Common myeloid progenitor, CD34-positive (primary cell): ENCODE measurements around the gene ADD1.

Source experiments
- CTCF ChIA-PET: fragments of 350-600 bp; sonication (Branson Sonifier 250); formaldehyde crosslinking; loops from one replicate; lab custom pipeline; 2021; ENCODE audit warnings: antibody characterized with exemption; lab: Charles Lee
- POLR2A ChIA-PET: fragments of 350-600 bp; sonication (Branson Sonifier 250); formaldehyde crosslinking; loops from one replicate; lab custom pipeline; 2021; ENCODE audit warnings: antibody characterized with exemption; lab: Charles Lee
- DNase-seq, 3 donors: peaks; one replicate each; pipeline versions ENCODE4 v3.0.0 to v3.0.0-alpha.2; 2013
- H3K27ac ChIP-seq, 2 experiments: 1 replicate in 1 of 2; 2 replicates in 1 of 2; pipeline ENCODE4 v1.7.0; 2013; ENCODE audit warnings: inconsistent platforms in 2 of 2, low read length in 2 of 2, mild to moderate bottlenecking in 2 of 2, low read depth in 1 of 2, moderate library complexity in 1 of 2; ENCODE audit not compliant: severe bottlenecking in 2 of 2, insufficient read depth in 1 of 2, poor library complexity in 1 of 2
- H3K27me3 ChIP-seq, 5 experiments: replicated peaks in 2 of 5; 1 replicate in 3 of 5; 2 replicates in 2 of 5; pipeline versions ENCODE4 v1.6.1 to v1.7.0; 2013; ENCODE audit warnings: low read length in 4 of 5, mild to moderate bottlenecking in 2 of 5, moderate library complexity in 2 of 5, inconsistent platforms in 1 of 5; ENCODE audit not compliant: insufficient read depth in 5 of 5, control insufficient read depth in 4 of 5
- H3K36me3 ChIP-seq, 4 experiments: 1 replicate in 2 of 4; 2 replicates in 2 of 4; pipeline versions ENCODE4 v1.6.1 to v1.7.0; 2013; ENCODE audit warnings: low read length in 3 of 4, control low read depth in 1 of 4, mild to moderate bottlenecking in 1 of 4; ENCODE audit not compliant: control insufficient read depth in 4 of 4, insufficient read depth in 4 of 4
- H3K4me1 ChIP-seq, 4 experiments: 1 replicate in 3 of 4; 2 replicates in 1 of 4; pipeline versions ENCODE4 v1.6.1 to v1.7.1; 2013; ENCODE audit warnings: low read length in 3 of 4, mild to moderate bottlenecking in 3 of 4, control low read depth in 1 of 4, inconsistent platforms in 1 of 4, moderate library complexity in 1 of 4; ENCODE audit not compliant: control insufficient read depth in 4 of 4, insufficient read depth in 4 of 4; ENCODE audit errors: control extremely low read depth in 1 of 4
- H3K4me3 ChIP-seq, 7 experiments: 1 replicate in 4 of 7; 2 replicates in 3 of 7; pipeline versions ENCODE4 v1.5.1 to v1.7.0; 2013; ENCODE audit warnings: mild to moderate bottlenecking in 7 of 7, low read length in 6 of 7, moderate library complexity in 6 of 7, inconsistent platforms in 2 of 7, low read depth in 2 of 7, control low read depth in 1 of 7; ENCODE audit not compliant: insufficient read depth in 4 of 7, control insufficient read depth in 1 of 7; ENCODE audit errors: extremely low read depth in 1 of 7
- H3K9me3 ChIP-seq, 5 experiments: 1 replicate in 4 of 5; 2 replicates in 1 of 5; pipeline versions ENCODE4 v1.6.1 to v1.7.1; 2013; ENCODE audit warnings: low read length in 4 of 5, mild to moderate bottlenecking in 2 of 5, inconsistent platforms in 1 of 5, low read depth in 1 of 5, moderate library complexity in 1 of 5; ENCODE audit not compliant: control insufficient read depth in 4 of 5, insufficient read depth in 2 of 5; ENCODE audit errors: control extremely low read depth in 1 of 5
- WGBS: methylation state at CpG from one replicate; pipeline ENCODE4 v1.1.5; 2013; ENCODE audit not compliant: insufficient coverage; 5-methylcytosine and 5-hydroxymethylcytosine counted together

The ADD1 gene

DNA sequence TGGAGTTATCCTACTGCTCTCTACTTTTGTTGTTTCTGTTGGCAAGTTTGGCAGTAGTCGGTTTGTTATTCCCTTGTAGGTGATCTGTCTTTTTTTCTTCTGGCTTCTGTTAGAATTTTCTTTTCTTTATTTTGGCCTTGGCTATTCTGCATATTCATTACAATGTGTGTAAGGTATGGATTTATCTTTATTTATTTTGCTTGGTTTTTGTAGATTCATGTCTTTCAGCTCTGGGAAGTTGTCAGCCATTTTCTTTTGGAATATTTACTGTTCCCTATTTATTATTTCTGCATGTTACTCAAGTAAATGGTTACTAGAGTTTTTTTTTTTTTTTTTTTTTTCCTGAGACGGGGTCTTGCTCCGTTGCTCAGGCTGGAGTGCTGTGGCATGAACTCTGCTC, 12.6 kb downstream of the ADD1 start:
- ChIA-PET POLR2A (no interaction called here), CTCF (interaction anchor here (0.6 to 1.4 kb wide), 2 partner anchors 9 to 139 kb away, joined by 3 to 5 read pairs; no protein-coding TSS in a partner anchor)
- no peak overlapping the region for H3K27ac ChIP-seq
- H3K9me3 ChIP-seq = no peaks in the 10 kb centered on the region
- H3K36me3 ChIP-seq = peaks cover 3 to 8% (median 6%) of the 10 kb centered on the region in 4 experiments
- H3K27me3 ChIP-seq = no peaks in the 10 kb centered on the region
- H3K4me1 ChIP-seq = peaks cover 21 to 42% (median 30%) of the 10 kb centered on the region in 4 experiments
- DNase-seq = no peak
- H3K4me3 ChIP-seq = no peak overlapping the region
- WGBS = no CpG with 5 or more reads among the region's 3 CpGs

DNA sequence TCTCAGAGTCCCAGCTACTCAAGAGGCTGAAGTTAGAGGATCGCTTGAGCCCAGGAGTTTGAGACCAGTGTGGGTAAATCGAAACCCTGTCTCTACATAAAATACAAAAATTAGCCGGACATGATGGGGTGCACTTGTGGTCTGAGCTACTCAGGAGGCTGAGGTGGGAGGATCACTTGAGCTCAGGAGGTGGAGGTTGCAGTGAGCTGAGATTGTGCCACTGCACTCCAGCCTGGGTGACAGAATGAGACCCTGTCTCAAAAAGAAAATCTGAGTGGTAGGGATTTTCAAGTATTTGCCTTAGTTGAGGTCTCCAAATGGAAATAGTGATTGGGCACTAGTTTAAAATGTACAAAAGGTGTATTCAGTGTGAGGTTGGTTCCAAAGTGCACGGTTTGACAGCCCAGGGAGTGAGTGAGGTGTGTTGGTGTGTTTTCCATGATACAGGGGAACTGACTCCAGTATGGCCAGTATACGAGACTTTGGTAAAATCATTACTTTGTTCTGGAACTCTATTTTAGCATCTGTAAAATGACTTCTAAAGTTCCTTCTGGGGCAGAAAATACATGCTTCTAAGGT, 13.8 kb downstream of the ADD1 start:
- Histone ChIP-seq H3K36me3 (peaks cover 3 to 9% (median 7%) of the 10 kb centered on the region in 4 experiments), H3K27me3 (no peaks in the 10 kb centered on the region), H3K27ac (no peak overlapping the region), H3K4me1 (peaks cover 19 to 36% (median 27%) of the 10 kb centered on the region in 4 experiments), H3K4me3 (no peak overlapping the region), H3K9me3 (no peaks in the 10 kb centered on the region)
- POLR2A ChIA-PET = no interaction called here
- no peak for DNase-seq
- WGBS = 100% methylated on average over 2 of the region's 5 CpGs
- CTCF ChIA-PET = interaction anchor here (0.7 to 1.5 kb wide), 4 partner anchors 15 to 97 kb away, joined by 3 to 5 read pairs (median 3); no protein-coding TSS in a partner anchor

DNA sequence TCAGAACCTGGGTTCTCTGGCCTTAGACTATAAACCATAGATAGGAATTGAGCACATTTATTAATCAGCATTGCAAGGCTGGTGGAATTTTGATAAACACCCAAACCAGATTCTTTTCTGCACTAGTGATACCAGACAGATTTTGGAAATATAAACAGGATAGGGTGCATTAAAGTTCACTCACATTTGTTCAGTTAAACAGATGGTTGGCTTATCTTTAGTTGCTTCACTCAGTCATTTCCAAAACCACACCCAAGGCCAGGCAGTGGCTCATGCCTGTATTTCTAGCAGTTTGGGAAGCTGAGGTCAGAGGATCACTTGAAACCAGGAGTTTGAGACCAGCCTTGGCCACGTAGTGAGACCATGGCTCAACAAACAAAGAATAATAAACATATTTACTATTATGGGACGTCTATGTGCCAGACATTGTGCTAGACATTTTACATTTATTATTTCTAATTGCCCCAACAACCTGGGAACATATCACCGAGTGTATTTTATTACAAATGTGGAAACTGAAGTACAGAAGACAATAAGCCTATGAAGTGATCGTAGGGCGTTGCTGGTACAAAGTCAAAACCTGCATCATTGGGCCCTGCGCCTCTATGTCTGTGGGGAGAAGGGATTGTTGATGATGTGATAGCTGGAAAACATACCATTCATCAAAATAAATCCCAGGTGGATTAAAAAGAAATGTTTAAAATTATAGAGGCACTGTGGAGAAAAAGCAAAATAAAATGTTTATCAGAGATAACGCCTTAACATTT, 15.0 kb downstream of the ADD1 start:
- peaks cover 9 to 26% (median 24%) of the 10 kb centered on the region in 4 experiments for H3K4me1 ChIP-seq
- ChIA-PET CTCF (interaction anchor here (1.5 kb wide), 1 partner anchor 95 kb away, joined by 5 read pairs; no protein-coding TSS in a partner anchor), POLR2A (no interaction called here)
- H3K9me3 ChIP-seq = no peaks in the 10 kb centered on the region
- 88% methylated on average over 1 of the region's 7 CpGs for WGBS
- H3K4me3 ChIP-seq = no peak overlapping the region
- no peak overlapping the region for H3K27ac ChIP-seq
- no peaks in the 10 kb centered on the region for H3K27me3 ChIP-seq
- peaks cover 3 to 9% (median 7%) of the 10 kb centered on the region in 4 experiments for H3K36me3 ChIP-seq
- DNase-seq = peak in 1 of 3 donors; percentile 49

DNA sequence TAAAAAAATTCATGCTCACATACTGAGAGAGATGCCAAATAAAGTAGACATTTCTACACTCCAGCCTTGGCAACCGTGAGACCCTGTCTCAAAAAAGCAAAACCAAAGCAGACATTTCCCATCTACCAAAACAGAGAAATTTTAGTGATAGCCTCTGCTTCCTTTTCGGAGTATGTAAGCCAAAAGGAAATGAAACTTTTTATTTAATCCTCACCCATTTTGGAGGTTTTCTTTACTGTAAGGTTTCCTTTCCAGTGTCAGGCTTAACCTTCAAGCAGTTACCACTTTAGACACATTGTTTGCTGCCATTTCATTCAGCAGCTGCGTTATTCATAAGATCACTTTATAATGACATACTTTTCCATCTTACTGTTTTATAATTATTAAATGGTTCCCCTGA, 15.9 kb downstream of the ADD1 start:
- Histone ChIP-seq H3K36me3 (peaks cover 0 to 6% (median 4%) of the 10 kb centered on the region in 4 experiments), H3K27ac (no peak overlapping the region), H3K27me3 (no peaks in the 10 kb centered on the region), H3K4me3 (peak overlapping the region in 1 of 7 experiments; percentile 13), H3K4me1 (peaks cover 12 to 29% (median 27%) of the 10 kb centered on the region in 4 experiments), H3K9me3 (no peaks in the 10 kb centered on the region)
- no peak for DNase-seq
- ChIA-PET POLR2A (no interaction called here), CTCF (interaction anchor here (1.5 to 3.9 kb wide), 2 partner anchors 8 to 62 kb away, joined by 5 to 17 read pairs; no protein-coding TSS in a partner anchor)
- 60% methylated on average over 1 of the region's 3 CpGs for WGBS

DNA sequence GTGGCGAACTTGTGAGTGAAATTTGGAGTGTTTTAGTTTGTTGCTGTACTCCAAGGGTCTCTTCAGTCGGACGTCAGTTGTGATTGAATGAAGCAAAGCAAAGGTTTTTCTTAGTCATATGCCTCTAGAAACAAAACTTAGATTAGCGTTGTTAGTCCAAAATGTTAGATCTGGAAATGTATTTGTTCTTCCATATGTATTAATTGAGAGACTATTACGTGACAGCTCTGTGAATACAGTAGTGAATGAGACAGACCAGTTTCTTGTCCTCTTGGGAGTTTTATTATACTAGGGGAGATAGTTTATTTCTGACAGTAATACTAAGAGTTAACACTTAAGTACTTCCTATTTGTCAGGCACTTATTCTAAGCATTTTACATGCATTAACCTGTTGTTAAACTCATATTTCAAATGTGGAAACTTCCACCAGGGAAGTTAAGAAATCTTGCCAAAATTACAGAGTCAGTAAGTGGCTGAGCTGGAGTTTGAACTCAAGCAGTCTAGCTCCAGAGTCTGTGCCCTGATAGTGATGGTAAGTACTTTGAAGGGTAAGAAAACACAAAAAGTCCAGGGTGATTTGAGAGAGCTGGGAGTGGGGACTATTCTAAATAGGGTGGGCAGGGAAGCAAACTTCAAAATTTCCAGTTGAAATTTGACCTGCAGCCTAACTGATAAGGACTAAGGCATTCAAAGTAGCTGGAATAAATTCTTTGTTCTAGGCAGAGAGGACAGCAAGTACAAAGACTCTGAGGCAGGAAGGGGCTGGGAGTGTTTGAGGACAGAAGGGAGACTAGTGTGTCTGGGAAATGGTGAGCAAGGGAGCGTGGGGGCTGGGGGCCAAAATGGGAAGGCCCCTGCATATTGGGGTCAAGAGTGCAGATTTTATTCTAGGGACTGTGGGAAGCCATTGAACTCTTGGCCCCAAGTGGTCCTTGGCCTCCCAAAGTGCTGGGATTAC, 17.0 kb downstream of the ADD1 start:
- H3K4me1 ChIP-seq = peaks cover 16 to 39% (median 34%) of the 10 kb centered on the region in 4 experiments
- WGBS = 100% methylated on average over 2 of the region's 6 CpGs
- CTCF ChIA-PET = interaction anchor here (0.9 to 3.9 kb wide), 7 partner anchors 9 to 99 kb away, joined by 3 to 17 read pairs (median 6); no protein-coding TSS in a partner anchor
- H3K27ac ChIP-seq = no peak overlapping the region
- DNase-seq = no peak
- H3K9me3 ChIP-seq = no peaks in the 10 kb centered on the region
- POLR2A ChIA-PET = interaction anchor here (0.6 kb wide), 1 partner anchor 13 kb away, joined by 3 read pairs; no protein-coding TSS in a partner anchor
- no peak overlapping the region for H3K4me3 ChIP-seq
- no peaks in the 10 kb centered on the region for H3K27me3 ChIP-seq
- peaks cover 0 to 5% (median 0%) of the 10 kb centered on the region in 4 experiments for H3K36me3 ChIP-seq

DNA sequence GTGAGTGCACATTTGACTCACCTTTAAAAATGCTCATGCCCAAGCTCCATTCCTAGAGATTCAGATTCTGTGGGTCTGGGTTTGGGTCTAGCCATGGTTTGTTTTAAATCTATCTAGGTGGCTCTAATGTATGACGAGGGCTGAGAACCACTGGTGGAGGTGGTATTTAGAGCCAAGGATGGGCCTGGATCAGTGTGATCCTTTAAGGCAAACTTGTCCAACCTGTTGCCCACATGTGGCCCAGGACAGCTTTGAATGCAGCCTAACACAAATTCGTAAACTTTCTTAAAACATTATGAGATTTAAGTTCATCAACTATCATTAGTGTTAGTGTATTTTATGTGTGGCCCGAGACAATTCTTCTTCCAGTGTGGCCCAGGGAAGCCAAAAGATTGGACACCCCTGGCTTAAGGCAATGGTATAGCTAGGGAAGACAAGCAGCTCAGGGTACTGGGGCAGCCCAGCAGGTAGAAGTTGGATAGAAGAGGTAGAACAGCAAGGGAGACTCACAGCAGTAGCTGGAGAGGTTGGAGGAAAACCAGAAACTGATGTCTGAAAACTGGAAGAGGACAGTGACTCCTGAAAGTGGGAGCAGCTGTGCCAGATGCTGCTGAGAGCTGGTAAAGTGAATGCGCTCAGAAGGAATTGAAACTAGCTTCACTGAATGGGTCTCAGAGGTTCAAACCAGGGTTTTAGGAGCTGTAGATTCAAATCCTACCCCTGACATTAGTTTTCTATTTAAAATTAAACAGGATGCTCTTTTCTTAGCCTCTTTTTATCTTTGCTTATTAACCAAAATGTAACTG, 18.2 kb downstream of the ADD1 start:
- Histone ChIP-seq H3K27ac (no peak overlapping the region), H3K4me1 (peaks cover 20 to 44% (median 35%) of the 10 kb centered on the region in 4 experiments), H3K27me3 (no peaks in the 10 kb centered on the region), H3K36me3 (peaks cover 0 to 5% (median 0%) of the 10 kb centered on the region in 4 experiments), H3K9me3 (no peaks in the 10 kb centered on the region), H3K4me3 (no peak overlapping the region)
- WGBS = no CpG with 5 or more reads among the region's 4 CpGs
- ChIA-PET CTCF (interaction anchor here (0.8 to 3.9 kb wide), 7 partner anchors 11 to 100 kb away, joined by 3 to 17 read pairs (median 4); no protein-coding TSS in a partner anchor), POLR2A (no interaction called here)
- DNase-seq = no peak
